GM18505 (cell line): ENCODE results near the gene MAMSTR.

ENCODE experiments used
- ATAC-seq: cut with Tn5 transposase; IDR thresholded peaks from one replicate; pipeline ENCODE4 v1.9.1; 2021; ENCODE audit not compliant: unreplicated experiment
- POLR2A ChIP-seq: IDR thresholded peaks from 4 replicates; pipeline ENCODE4 v1.6.1; 2011; ENCODE audit warnings: borderline replicate concordance; ENCODE audit not compliant: insufficient read depth, insufficient read length; ENCODE audit errors: extremely low read depth

Gene MAMSTR

DNA sequence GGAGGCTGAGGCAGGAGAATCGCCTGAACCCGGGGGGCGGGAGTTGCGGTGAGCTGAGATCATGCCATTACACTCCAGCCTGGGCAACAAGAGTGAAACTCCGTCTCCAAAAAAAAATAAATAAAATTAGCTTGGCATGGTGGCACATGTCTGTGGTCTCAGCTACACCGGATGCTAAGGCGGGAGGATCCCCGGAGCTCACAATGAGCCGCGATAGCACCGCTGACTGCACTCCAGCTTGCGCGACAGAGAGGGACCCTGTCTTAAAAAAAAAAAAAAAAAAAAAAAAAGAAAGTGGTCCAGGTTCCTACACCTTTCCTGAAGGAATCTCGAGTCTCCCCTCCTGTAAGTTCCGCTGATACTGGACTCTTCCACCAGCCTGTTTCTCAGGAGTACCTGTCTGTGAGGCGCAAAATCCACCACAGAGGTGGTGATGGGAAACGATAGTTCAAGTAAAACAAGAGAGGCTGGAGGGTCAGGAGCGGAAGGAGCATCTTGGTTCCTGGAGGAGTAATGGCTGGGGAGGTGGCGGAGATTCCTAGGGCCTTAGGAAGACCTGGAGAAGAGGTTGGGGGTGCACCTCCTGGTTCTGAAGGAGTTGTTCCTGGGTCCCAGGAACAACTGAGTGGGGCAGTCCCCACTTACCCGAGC lies 32.4 kb upstream of the MAMSTR start:
- TF ChIP-seq POLR2A = no peak

DNA sequence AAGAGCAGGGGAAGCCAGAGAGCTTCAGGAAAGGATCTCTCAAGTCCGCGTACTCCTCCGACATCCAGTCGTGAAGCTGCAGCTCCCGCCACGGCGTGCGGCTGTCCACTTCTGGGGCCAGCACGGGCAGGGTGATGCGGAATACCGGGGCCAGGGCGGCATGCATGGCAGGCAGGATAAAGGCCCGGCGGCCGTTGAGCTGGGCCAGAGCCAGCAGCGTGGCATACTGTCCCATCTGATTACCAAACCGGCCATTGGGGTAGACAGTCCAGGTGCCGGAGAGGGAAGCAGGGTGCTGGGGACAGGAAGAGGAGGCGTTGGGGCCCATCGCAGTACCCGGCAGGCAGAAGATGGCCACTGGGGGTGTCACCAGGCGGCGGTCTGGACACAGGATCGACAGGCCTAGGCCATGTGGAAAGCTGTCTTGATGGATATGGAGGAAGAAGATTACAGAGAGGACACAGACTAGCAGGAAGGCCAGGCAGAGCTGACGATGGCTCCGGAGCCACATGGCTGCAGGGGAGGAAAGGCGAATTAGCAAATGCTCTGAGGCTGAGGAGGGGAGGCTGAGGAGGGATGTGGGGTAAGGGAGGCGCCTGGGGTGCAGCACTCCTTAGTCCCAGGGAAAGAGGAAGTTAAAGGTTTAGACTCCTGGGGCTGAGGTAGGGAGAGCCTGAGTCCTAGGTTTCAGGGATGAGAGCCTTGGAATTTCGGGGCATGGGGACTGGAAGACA lies 31.4 kb upstream of the MAMSTR start:
- no peak for TF ChIP-seq POLR2A
- no peak for ATAC-seq

More for the DNA sequence above, 32.4 kb upstream of the MAMSTR start:
- no peak for ATAC-seq

DNA sequence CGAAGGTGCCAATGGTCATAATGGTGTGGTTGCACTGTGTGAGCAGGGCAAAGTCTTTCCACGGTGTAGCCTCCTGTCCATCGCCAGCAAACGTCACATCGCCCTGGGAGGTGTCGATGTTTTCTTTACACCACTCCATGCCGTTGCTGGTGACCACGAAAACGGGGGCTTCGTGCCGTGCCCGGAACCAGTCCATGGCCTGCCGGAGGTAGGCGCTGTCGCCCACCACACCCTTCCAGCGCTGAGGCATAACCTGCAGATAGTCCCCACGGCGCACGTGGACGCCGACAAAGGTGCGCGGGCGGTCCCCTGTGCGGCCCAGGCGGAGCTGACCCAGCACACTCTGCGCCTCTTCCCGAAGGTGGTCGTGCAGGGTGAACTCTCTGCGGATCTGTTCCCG lies 30.8 kb upstream of the MAMSTR start:
- ATAC-seq = no peak
- TF ChIP-seq POLR2A = no peak

DNA sequence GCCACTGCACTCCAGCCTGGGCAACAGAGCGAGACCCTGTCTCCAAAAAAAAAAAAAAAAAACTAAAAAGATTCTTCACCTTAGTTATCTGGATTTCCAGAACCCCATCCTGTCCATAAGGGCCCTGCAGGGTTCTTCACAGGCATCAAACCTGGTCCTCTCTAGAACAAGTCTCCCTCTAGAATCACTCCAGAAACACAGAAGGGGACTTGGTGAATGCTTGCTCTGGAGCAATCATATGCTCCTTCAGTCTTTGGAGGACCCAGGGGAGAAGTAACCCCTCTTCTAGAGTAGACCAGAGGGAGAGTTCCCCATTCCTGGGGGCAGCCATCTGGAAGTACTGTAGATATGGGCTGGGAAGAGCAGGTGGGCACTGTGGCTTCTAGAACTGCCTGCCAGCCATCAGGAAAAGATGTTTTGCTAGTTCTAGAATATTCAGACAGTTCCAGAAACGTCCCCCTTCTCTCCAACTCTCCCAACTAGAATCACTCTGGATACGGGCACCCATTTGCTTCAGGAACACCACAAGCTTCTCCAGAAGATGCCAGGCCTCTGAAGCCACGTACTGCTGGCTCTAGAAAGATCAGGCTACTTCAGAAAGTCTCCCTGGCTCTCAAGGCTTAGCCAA lies 30.2 kb upstream of the MAMSTR start:
- TF ChIP-seq POLR2A = no peak
- ATAC-seq = no peak

DNA sequence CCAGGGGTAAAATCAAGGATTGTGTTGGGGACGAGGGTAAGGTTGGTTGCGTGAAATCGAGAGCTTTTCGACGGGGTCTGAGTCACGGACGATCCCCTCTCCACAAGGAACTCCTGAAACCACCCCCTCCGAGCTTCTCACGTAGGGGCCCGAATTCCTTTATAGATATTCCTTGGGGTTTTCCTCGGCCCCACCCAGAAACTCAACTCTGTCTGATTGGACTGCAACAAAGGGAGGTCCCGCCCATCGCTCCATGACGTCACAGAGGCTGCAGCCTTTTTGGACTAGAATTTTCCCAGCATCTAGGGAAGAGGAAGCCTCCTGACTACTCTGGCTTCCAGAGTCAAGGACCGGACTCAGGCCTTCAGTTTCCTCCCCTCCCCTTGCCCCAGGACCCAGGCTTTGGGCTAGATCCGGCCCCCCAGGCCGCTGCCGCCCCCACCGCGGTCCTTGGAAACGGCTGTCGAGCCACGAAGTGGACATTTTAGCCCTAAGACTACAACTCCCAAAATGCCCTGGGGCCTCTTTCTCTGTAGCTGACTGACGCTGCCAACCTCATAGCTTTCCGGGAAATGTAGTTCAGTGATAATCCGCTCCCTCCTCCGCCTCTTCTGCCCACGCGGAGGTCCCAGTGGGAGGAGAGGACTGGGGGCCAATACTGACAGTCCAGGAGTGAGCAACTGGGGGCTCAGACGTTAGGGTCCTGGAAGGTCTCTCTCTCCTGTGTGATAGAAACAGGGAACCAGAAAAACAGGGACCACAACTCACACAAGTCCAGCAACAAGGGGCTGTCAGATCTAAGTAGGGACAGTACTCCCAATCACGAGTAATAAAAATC lies 27.4 kb upstream of the MAMSTR start, which contains the start of gene IZUMO1:
Gene IZUMO1, minus strand, starts transcription at position 172 of the 838 bp plus-strand sequence. CDS start 1,050 bp downstream, outside the sequence.
- TF ChIP-seq POLR2A = no peak
- ATAC-seq = no peak

DNA sequence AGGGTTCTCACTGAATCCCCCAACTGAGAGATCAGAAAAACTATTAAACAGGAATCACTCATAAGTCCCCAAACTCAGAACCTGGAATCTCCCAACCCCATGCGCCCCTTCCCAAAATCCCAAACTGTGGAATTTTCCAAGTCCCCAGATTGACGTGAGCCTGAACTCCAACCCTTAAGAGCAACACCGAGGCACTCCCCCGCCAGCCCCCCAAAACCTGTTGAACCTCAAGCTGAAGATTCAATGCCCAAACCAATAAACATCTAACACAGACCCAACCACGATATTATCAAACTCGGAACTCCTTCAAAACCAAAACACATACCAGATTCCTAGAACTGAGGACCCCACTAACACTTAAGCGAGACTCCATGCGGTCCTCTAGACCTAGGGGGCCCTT lies 26.6 kb upstream of the MAMSTR start:
- TF ChIP-seq POLR2A = no peak
- no peak for ATAC-seq

DNA sequence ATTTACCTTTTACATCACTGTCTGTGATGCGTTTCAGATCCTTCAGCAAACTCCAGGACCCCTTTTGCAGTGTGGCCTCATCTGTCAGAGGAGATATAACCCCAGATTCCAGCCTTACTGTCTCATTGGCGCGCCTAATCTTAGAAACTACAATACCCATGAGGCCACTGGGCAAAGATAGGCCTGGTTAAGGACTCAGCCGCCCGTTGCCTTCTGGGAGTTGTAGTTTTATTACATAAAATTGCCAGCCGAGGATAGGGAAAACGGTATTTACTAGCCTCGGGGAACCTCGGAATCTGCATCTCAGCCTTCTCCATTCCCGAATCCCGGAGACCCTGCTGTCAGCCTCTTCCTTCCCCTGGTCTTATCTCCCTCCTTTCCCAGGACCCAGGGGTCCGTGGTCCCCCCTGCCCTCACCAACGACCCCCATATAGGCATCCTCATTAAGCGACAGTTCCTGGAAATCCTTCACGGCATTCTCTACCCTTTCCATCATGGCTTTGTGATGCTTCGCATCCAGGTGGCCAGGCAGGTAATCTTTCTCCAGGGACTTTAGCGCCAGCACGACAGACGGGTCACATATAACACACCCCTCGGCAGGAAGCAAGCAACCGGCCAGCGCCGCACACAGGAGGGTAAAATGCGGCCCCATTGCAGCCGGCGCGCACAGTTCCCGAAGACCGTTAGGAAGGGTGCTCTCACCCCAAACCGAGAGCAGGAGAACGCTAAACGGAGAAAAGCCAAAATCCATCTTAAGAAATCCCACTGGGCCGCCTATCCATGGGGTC lies 25.9 kb upstream of the MAMSTR start:
- TF ChIP-seq POLR2A = no peak
- no peak for ATAC-seq

DNA sequence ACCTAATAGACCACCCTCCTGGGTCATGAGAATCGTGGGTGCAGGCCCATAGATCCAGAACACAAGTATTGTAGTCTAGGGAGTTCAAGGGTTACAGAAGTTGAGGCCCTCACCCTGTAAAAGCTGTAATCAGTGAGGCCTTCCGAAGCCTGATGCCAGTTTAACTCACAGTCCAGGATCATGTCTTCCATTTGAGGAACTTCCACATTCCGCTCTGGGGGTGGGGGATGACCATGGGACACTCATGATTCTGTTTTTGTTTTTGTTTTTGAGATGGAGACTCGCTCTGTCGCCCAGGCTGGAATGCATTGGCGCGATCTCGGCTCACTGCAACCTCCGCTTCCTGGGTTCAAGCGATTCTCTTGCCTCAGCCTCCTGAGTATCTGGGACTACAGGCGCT lies 22.6 kb upstream of the MAMSTR start:
- no peak for TF ChIP-seq POLR2A
- ATAC-seq = no peak

DNA sequence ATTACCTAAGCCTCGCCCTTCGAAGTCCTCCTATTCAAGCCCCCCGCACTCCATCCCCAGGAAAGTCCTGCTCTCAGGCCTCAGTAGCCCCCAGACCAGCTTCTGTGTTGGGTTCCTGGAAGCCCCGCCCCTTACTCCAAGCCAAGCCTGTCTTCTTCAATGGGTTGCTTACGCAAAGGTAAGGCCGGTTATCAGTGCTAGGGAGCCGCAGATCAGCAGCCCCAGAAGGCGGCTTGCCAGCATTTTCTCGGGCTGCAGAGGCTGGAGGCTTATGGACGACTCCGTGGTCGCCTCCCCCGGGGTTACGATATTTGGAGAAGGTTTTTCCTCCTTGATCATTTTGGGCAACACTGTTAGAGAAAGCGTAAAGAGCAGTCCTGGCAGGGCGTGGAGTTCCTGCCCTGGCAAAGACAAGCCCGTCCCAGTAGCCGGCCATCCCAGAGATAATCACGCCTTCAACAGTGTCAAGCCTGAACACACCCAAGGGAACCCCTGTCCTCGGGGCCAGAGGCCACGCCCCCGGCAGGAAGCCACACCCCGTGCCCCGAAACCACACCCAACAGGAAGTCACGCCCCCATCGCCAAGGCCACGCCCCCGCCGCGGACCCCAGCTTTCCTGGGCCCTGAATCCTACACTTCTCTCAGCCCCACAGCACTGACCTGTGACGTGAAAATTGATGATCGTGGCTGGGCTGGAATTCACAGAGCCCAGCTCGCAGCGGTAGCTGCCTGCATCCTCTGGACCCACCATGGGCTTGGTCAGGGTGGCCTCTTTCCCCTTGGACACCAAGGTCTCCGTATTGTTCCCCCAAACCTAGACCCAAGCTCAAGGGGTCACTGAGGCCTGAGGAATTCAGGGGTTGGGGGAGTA lies 21.8 kb upstream of the MAMSTR start:
- TF ChIP-seq POLR2A = no peak
- ATAC-seq = no peak

DNA sequence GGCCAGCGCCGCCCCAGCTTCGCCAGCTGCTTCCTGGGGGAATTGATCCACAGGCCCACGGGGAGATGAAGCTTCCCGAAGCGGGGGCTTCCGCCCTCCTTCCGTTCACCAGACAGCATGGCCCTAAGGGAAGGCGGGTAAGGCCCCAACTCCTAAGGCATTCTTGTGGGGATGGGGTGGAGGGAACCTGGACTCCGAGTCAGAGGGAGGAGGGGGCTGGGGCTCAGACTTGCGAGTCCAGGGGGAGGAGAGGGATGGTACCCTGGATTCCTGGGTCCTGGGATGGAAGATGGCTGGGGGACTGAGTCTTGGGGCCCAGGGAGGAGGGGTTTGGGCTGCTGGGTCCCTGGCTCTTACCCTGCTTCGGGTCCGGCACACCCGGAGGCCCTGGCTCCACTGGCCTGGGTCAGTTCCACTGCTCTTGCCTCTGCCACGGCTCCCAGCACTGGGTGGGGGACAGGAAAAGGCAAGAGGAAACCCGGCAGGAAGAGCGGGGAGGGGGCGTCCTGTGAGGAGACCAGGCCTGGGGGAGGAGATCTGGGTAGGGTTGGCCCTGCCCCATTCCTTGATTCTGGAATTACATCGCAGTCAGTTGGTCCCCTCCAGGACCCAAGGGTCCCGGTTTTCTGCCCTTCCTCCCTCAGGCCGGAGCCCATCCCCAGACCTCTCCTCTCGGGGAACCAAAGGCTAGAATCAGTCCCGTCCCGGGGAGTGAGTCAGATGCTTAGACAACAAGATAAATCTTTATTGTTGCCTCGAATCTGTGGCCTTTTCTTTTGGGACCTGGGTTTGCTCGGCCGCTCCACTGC lies 20.8 kb upstream of the MAMSTR start, which contains the start of gene RASIP1:
Gene RASIP1, minus strand, starts transcription at position 447 of the 809 bp plus-strand sequence. Its CDS starts 328 bp downstream, at position 119.
- no peak for TF ChIP-seq POLR2A
- ATAC-seq = no peak
